Type B pancreatic cell (in vitro differentiated cells): ENCODE data around the gene HBG2. TPM values are rescaled to one million over a fixed set of nuclear protein-coding genes. Genes with fewer than 3 reads are reported as not detected.

Source experiments
- DNase-seq: peaks from one replicate; pipeline ENCODE4 v3.0.0; 2021; ENCODE audit warnings: mixed read lengths; ENCODE audit not compliant: unreplicated experiment; ENCODE audit errors: extremely low spot score
- H3K27ac Mint-ChIP-seq: 2 replicates; pipeline ENCODE4 v1.8.0; 2021; ENCODE audit warnings: mild to moderate bottlenecking, mixed read lengths
- H3K27me3 Mint-ChIP-seq: 2 replicates; pipeline ENCODE4 v1.8.0; 2021; ENCODE audit warnings: mixed read lengths
- H3K36me3 Mint-ChIP-seq: 2 replicates; pipeline ENCODE4 v1.8.0; 2021; ENCODE audit warnings: mixed read lengths
- H3K4me1 Mint-ChIP-seq: one replicate; pipeline ENCODE4 v1.8.0; 2021; ENCODE audit warnings: mixed read lengths; ENCODE audit not compliant: unreplicated experiment
- H3K4me3 Mint-ChIP-seq: 2 replicates; pipeline ENCODE4 v1.8.0; 2021; ENCODE audit warnings: mild to moderate bottlenecking, mixed read lengths
- H3K9me3 Mint-ChIP-seq: 2 replicates; pipeline ENCODE4 v1.8.0; 2021; ENCODE audit warnings: mixed read lengths
- total RNA-seq: library from RNA; stranded (reverse); gene quantifications from 2 replicates; pipeline ENCODE4 v1.2.1, GENCODE V29; 2021; ENCODE audit warnings: low replicate concordance
- TF ChIP-seq, protein P1 (sequence below): fragments of 200-600 bp; sonication (generic); conservative IDR thresholded peaks from 2 replicates; pipeline ENCODE4 v1.5.0; 2021; ENCODE audit warnings: antibody characterized with exemption, mild to moderate bottlenecking

Gene HBG2
- total RNA-seq, 1 donor from 2014 or later = not detected

DNA sequence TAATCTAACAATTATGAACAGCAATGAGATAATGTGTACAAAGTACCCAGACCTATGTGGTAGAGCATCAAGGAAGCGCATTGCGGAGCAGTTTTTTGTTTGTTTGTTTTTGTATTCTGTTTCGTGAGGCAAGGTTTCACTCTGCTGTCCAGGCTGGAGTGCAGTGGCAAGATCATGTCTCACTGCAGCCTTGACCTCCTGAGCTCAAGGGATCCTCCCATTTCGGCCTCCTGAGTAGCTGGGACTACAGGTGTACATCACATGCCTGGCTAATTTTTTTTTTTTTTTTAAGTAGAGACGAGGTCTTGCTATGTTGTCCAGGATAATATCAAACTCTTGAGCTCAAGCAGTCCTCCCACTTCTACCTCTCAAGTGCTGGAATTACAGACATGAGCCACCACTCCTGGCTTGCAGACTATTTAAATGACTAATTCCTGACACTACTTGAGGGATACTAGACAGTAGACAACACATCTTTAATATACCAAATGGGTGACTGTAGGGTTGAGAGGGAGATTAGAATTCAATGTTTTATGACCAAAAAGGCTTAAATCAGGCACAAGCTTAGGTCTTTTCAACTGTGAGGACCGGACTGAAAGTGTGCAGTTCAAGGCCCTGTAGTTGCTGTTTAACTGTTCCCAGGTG, 34.4 kb upstream of the HBG2 start:
- H3K27ac Mint-ChIP-seq = no peak overlapping the region
- H3K4me1 Mint-ChIP-seq = no peaks in the 10 kb centered on the region
- no peaks in the 10 kb centered on the region for H3K36me3 Mint-ChIP-seq
- H3K9me3 Mint-ChIP-seq = no peaks in the 10 kb centered on the region
- DNase-seq = no peak
- TF ChIP-seq, protein P1, sequence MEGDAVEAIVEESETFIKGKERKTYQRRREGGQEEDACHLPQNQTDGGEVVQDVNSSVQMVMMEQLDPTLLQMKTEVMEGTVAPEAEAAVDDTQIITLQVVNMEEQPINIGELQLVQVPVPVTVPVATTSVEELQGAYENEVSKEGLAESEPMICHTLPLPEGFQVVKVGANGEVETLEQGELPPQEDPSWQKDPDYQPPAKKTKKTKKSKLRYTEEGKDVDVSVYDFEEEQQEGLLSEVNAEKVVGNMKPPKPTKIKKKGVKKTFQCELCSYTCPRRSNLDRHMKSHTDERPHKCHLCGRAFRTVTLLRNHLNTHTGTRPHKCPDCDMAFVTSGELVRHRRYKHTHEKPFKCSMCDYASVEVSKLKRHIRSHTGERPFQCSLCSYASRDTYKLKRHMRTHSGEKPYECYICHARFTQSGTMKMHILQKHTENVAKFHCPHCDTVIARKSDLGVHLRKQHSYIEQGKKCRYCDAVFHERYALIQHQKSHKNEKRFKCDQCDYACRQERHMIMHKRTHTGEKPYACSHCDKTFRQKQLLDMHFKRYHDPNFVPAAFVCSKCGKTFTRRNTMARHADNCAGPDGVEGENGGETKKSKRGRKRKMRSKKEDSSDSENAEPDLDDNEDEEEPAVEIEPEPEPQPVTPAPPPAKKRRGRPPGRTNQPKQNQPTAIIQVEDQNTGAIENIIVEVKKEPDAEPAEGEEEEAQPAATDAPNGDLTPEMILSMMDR = no peak
- H3K27me3 Mint-ChIP-seq = no peaks in the 10 kb centered on the region
- no peak overlapping the region for H3K4me3 Mint-ChIP-seq

DNA sequence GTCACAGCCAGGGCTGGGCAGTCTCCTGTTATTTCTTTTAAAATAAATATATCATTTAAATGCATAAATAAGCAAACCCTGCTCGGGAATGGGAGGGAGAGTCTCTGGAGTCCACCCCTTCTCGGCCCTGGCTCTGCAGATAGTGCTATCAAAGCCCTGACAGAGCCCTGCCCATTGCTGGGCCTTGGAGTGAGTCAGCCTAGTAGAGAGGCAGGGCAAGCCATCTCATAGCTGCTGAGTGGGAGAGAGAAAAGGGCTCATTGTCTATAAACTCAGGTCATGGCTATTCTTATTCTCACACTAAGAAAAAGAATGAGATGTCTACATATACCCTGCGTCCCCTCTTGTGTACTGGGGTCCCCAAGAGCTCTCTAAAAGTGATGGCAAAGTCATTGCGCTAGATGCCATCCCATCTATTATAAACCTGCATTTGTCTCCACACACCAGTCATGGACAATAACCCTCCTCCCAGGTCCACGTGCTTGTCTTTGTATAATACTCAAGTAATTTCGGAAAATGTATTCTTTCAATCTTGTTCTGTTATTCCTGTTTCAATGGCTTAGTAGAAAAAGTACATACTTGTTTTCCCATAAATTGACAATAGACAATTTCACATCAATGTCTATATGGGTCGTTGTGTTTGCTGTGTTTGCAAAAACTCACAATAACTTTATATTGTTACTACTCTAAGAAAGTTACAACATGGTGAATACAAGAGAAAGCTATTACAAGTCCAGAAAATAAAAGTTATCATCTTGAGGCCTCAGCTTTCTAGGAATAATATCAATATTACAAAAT, 33.7 kb upstream of the HBG2 start:
- Mint-ChIP-seq H3K27ac (no peak overlapping the region), H3K36me3 (no peaks in the 10 kb centered on the region), H3K4me3 (no peak overlapping the region), H3K9me3 (no peaks in the 10 kb centered on the region), H3K27me3 (no peaks in the 10 kb centered on the region), H3K4me1 (no peaks in the 10 kb centered on the region)
- TF ChIP-seq, protein P1 = no peak
- DNase-seq = no peak

DNA sequence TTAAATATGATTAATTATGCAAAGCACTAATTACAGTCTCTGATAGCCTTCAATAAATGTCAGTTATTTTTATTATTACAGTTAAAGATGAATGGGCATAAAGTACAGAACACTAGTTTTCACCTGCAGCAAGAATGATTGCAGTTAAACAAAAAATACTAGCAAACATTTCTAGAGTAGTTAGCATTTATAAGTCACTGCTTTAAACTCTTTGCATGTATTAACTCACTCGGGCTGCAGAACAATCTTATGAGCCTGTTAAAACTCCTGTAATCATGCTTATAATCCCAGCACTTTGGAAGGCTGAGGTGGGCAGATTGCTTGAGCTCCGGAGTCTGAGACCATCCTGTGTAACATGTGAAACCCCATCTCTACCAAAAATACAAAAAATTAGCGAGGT, 32.3 kb upstream of the HBG2 start:
- H3K36me3 Mint-ChIP-seq = no peaks in the 10 kb centered on the region
- H3K27me3 Mint-ChIP-seq = no peaks in the 10 kb centered on the region
- H3K4me3 Mint-ChIP-seq = no peak overlapping the region
- H3K27ac Mint-ChIP-seq = no peak overlapping the region
- H3K4me1 Mint-ChIP-seq = no peaks in the 10 kb centered on the region
- TF ChIP-seq, protein P1 = no peak
- no peaks in the 10 kb centered on the region for H3K9me3 Mint-ChIP-seq
- no peak for DNase-seq

DNA sequence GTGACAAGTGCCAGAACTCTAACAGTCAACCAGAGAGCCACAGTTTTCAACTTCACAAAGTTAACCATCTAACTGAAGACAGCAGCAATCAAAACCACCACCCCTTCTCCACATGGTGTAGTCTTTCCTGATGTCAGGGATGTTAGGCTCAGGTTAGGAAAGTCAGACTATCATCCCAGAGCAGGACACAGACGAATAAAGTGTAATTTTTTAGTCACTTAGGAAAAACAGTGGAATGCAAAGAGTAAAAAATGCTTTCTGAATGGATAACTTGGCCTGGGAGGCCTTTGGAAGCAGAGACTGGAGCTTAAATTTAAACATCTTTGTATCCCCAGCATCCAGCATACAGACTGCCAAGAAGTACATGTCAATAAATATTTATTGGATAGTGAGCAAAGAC, 31.8 kb upstream of the HBG2 start:
- no peaks in the 10 kb centered on the region for H3K9me3 Mint-ChIP-seq
- no peaks in the 10 kb centered on the region for H3K27me3 Mint-ChIP-seq
- no peaks in the 10 kb centered on the region for H3K4me1 Mint-ChIP-seq
- TF ChIP-seq, protein P1 = no peak
- no peak for DNase-seq
- no peak overlapping the region for H3K4me3 Mint-ChIP-seq
- H3K36me3 Mint-ChIP-seq = no peaks in the 10 kb centered on the region
- H3K27ac Mint-ChIP-seq = no peak overlapping the region

DNA sequence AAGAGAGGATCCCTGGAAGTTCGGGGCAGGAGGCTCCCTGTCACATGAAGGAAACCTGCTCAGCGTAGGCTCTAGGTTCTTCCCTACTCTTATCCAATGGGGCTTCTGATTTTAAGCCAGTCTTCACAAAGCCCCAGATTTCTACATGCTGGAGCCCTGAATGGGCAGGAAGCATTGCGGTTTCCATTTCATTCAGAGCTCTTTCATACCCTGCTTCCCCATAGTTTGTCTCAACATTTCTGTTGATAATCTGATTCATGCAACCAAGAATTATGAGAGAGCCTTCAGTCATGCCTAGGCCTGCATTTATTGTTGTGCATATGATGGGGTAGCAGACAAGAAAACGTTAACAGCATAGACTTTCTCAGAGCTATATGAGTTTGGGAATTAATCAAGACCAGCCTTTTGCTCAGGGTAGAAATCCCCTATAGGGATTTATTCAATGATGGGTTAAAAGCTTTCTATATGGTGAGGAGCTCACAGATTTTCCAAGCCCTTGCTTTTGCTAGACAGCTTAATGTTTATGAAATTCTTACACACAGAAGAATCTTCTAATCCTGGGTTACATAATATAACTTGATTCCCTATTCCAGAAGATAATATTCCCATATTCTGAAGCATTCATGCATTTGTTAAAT, 31.2 kb upstream of the HBG2 start:
- H3K27me3 Mint-ChIP-seq = no peaks in the 10 kb centered on the region
- H3K4me1 Mint-ChIP-seq = no peaks in the 10 kb centered on the region
- no peaks in the 10 kb centered on the region for H3K36me3 Mint-ChIP-seq
- no peak overlapping the region for H3K27ac Mint-ChIP-seq
- DNase-seq = no peak
- TF ChIP-seq, protein P1 = no peak
- no peak overlapping the region for H3K4me3 Mint-ChIP-seq
- H3K9me3 Mint-ChIP-seq = no peaks in the 10 kb centered on the region
